GM19240 (cell line): ENCODE data around the gene FN1.
"Not testable (repeated sequence)": the region's sequence is repeated elsewhere in the genome, so short reads cannot be mapped to it uniquely, and the experiment has no call there.

Source experiments
- DNase-seq: peaks from one replicate; pipeline ENCODE4 v3.0.0; 2011; ENCODE audit warnings: low spot score; ENCODE audit not compliant: insufficient read length

FN1 gene

GRCh38 chr2:215347878-215348277 lies 88.0 kb downstream of the FN1 start:
- DNase-seq: no peak

- no peak for DNase-seq
These were observed 96.8 kb downstream of the FN1 start for GRCh38 chr2:215338883-215339679.

GRCh38 chr2:215332872-215333595 lies 102.8 kb downstream of the FN1 start:
- DNase-seq: no peak

- no peak for DNase-seq
These were observed 107.8 kb downstream of the FN1 start for GRCh38 chr2:215328066-215328465.

- no peak for DNase-seq
These were observed 111.1 kb downstream of the FN1 start for GRCh38 chr2:215324811-215325210.

- DNase-seq: no peak
These were observed 115.2 kb downstream of the FN1 start for GRCh38 chr2:215320679-215321078.

- DNase-seq: no peak
These were observed 115.8 kb downstream of the FN1 start for GRCh38 chr2:215320102-215320501.

- no peak for DNase-seq
These were observed 116.4 kb downstream of the FN1 start for GRCh38 chr2:215319500-215319899.

GRCh38 chr2:215316336-215316735 lies 119.5 kb downstream of the FN1 start:
- no peak for DNase-seq

- no peak for DNase-seq
These were observed 120.6 kb downstream of the FN1 start for GRCh38 chr2:215315301-215315700.

- DNase-seq: no peak
These were observed 121.0 kb downstream of the FN1 start for GRCh38 chr2:215314896-215315295.

GRCh38 chr2:215313255-215313613 lies 122.6 kb downstream of the FN1 start:
- no peak for DNase-seq

- DNase-seq: peak; percentile 62
These were observed 124.1 kb downstream of the FN1 start, which contains the start of gene ATIC for GRCh38 chr2:215311625-215312396. Gene ATIC (plus strand): TSS chr2:215312059. CDS start chr2:215312143, 84 bp downstream.

- not testable (repeated sequence) for DNase-seq
These were observed 124.6 kb downstream of the FN1 start for GRCh38 chr2:215311259-215311624.
